Kidney (tissue), 14 donors: ENCODE results near the gene AAGAB. TPM values are rescaled to one million over a fixed set of nuclear protein-coding genes. Genes with fewer than 3 reads are reported as not detected.

Experiments
- DNase-seq, 5 donors: peaks; one replicate each; pipeline ENCODE4 v3.0.0-alpha.2; 2013 to 2020
- FAIRE-seq: peaks from 2 replicates; lab custom pipeline; 2012; peaks lifted over from hg19 to GRCh38; lab: Jason Lieb, UNC
- H3K27ac ChIP-seq, 2 donors: one replicate each; pipeline ENCODE4 v1.7.0; 2013; ENCODE audit warnings: low read depth in 2 of 2, low read length in 2 of 2, inconsistent platforms in 1 of 2
- H3K27me3 ChIP-seq: one replicate; pipeline ENCODE4 v1.7.1; 2013; ENCODE audit warnings: low read length, inconsistent platforms; ENCODE audit not compliant: control insufficient read depth, insufficient read depth
- H3K36me3 ChIP-seq, 3 donors: one replicate each; pipeline versions ENCODE4 v1.7.0 to v1.7.1; 2013; ENCODE audit warnings: low read length in 3 of 3, control low read depth in 1 of 3, inconsistent platforms in 1 of 3; ENCODE audit not compliant: insufficient read depth in 3 of 3, control insufficient read depth in 2 of 3
- H3K4me1 ChIP-seq, 3 donors: one replicate each; pipeline versions ENCODE4 v1.7.0 to v1.7.1; 2013; ENCODE audit warnings: low read length in 3 of 3, inconsistent platforms in 1 of 3, low read depth in 1 of 3; ENCODE audit not compliant: control insufficient read depth in 2 of 3, insufficient read depth in 2 of 3
- H3K4me3 ChIP-seq, 3 donors: one replicate each; pipeline versions ENCODE4 v1.7.0 to v1.8.1; 2013; ENCODE audit warnings: low read length in 3 of 3, control low read depth in 1 of 3, inconsistent platforms in 1 of 3
- H3K9ac ChIP-seq, 3 donors: one replicate each; pipeline versions ENCODE4 v1.7.0 to v1.7.1; 2013; ENCODE audit warnings: low read length in 3 of 3, control low read depth in 1 of 3, inconsistent platforms in 1 of 3
- H3K9me3 ChIP-seq, 3 donors: one replicate each; pipeline versions ENCODE4 v1.7.0 to v1.7.1; 2013; ENCODE audit warnings: low read length in 3 of 3, control low read depth in 1 of 3, inconsistent platforms in 1 of 3; ENCODE audit not compliant: control insufficient read depth in 2 of 3, insufficient read depth in 1 of 3
- intact Hi-C: fragments of 100-400 bp; cut with DNase I; formaldehyde crosslinking; loops from one replicate; pipeline ENCODE4 v1.11.1; 2022
- polyA plus RNA-seq: library from polyadenylated mRNA; stranded (reverse); fragments of 350-450 nt; fragmentation: Illumina TruSeq; extraction: RNeasy Lipid Tissue Mini Kit (QIAGEN cat#74804); gene quantifications from one replicate; pipeline ENCODE4 v1.2.3, GENCODE V29; 2014; ENCODE audit warnings: low read depth, low replicate concordance; ENCODE audit not compliant: insufficient read depth
- total RNA-seq: library from RNA; stranded (reverse); fragmentation: NEBNext Ultra II Directional; extraction: Animal tissue kit (Norgen Biotek cat#: 25700); gene quantifications from one replicate; pipeline ENCODE4 v1.2.1, GENCODE V29; 2021
- TF ChIP-seq, protein P1 (sequence below): IDR thresholded peaks from 3 replicates; pipeline ENCODE4 v1.5.1; 2012; ENCODE audit warnings: mild to moderate bottlenecking, moderate library complexity, borderline replicate concordance; ENCODE audit not compliant: insufficient read depth; ENCODE audit errors: extremely low read depth
- donor health status: control.
- donor health status: control.
- donor health status: control.
- donor health status: control.
- donor health status: control.
- donor health status: DM: yes; HTN: yes; CAD: no.
- donor health status: Normal renal cell carcinoma (clear cell type).

The AAGAB gene
- total and polyA plus RNA-seq, 2 donors from 2014 or later = 40.7 to 44.0 TPM

DNA sequence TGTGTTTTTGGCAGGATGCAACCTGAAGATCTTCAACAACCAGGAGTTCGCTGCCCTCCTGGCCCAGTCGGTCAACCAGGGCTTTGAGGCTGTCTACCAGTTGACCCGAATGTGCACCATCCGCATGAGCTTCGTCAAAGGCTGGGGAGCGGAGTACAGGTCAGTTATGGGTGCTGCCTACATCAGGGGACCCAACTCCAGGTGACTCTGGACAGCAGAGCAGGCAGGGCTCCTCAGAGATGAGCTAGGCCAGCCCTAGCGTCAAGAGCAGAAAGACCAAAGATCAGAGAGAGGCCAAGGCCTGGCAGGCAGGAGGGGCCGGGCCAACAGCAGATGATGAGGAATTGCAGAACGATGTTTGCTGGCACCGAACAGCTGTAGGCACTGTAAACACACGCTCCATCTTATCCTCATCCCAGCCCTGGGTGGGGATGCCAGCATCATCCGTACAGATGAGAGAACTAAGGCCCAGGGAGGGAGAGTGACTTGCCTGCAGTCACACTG is 67.1 kb downstream of the AAGAB start:
- peaks cover 2 to 69% (median 26%) of the 10 kb centered on the region in 3 donors for H3K36me3 ChIP-seq

DNA sequence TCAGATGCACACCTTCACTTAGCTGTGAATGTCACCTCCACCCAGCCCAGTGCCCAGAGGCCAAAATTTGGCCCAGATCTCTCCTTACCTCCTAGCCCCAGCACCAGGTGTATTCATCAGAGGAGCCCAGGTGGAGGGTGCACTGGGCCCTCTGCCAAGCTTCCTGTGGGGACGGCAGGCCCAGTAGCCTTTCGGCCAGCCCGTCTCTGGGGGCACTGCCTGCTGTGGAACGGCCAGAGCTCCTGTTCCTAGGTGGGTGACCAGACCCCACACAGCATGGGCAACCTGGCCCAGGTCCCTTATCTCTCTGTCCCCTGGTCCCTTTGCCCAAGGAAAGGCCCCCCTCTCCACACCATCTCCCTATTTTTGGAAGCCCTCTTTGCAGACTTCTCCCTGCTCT is 67.8 kb downstream of the AAGAB start:
- no peak overlapping the region for H3K27ac ChIP-seq
- H3K36me3 ChIP-seq = peaks cover 2 to 68% (median 23%) of the 10 kb centered on the region in 3 donors
- H3K4me3 ChIP-seq = no peak overlapping the region
- peaks cover 0 to 12% (median 10%) of the 10 kb centered on the region in 3 donors for H3K4me1 ChIP-seq
- no peak overlapping the region for H3K9ac ChIP-seq
- DNase-seq (peak in 1 of 5 donors; percentile 32), FAIRE-seq (no peak)
- no peaks in the 10 kb centered on the region for H3K9me3 ChIP-seq
- H3K27me3 ChIP-seq = no peaks in the 10 kb centered on the region
- TF ChIP-seq, protein P1, sequence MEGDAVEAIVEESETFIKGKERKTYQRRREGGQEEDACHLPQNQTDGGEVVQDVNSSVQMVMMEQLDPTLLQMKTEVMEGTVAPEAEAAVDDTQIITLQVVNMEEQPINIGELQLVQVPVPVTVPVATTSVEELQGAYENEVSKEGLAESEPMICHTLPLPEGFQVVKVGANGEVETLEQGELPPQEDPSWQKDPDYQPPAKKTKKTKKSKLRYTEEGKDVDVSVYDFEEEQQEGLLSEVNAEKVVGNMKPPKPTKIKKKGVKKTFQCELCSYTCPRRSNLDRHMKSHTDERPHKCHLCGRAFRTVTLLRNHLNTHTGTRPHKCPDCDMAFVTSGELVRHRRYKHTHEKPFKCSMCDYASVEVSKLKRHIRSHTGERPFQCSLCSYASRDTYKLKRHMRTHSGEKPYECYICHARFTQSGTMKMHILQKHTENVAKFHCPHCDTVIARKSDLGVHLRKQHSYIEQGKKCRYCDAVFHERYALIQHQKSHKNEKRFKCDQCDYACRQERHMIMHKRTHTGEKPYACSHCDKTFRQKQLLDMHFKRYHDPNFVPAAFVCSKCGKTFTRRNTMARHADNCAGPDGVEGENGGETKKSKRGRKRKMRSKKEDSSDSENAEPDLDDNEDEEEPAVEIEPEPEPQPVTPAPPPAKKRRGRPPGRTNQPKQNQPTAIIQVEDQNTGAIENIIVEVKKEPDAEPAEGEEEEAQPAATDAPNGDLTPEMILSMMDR = no peak
- intact Hi-C loops = no loop called here

More for the DNA sequence above, 67.1 kb downstream of the AAGAB start:
- intact Hi-C loops = no loop called here
- TF ChIP-seq, protein P1 = no peak
- Histone ChIP-seq H3K27me3 (no peaks in the 10 kb centered on the region), H3K9me3 (no peaks in the 10 kb centered on the region), H3K4me1 (peaks cover 0 to 12% (median 10%) of the 10 kb centered on the region in 3 donors), H3K9ac (no peak overlapping the region), H3K4me3 (no peak overlapping the region), H3K27ac (no peak overlapping the region)
- FAIRE-seq (no peak), DNase-seq (peak in 1 of 5 donors; percentile 20)

DNA sequence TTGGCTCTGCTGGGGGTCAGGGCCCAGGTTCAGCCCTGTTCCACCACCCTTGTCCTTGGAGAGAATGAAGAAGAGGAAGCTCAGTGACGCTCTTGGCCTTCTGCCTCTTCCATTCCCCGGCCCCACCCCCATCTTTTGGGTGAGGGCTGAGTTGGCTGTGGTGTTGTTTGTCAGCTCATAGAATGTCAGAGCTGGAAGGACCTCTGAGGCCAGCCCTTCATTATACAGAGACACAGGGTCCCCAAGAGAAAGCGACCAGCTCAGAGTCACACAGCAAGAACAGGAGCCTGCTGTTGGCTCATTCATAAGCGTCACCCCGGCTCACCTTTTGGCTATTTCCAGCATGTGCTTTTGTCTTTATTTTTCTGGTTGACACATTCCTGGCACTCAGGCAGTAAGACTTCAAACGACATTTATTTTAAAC is 68.2 kb downstream of the AAGAB start:
- Histone ChIP-seq H3K9me3 (no peaks in the 10 kb centered on the region), H3K4me3 (no peak overlapping the region), H3K4me1 (peaks cover 0 to 12% (median 10%) of the 10 kb centered on the region in 3 donors), H3K27me3 (no peaks in the 10 kb centered on the region), H3K27ac (no peak overlapping the region), H3K9ac (no peak overlapping the region), H3K36me3 (peaks cover 2 to 63% (median 22%) of the 10 kb centered on the region in 3 donors)
- DNase-seq (peak in 2 of 5 donors; percentile 26 to 39), FAIRE-seq (no peak)
- TF ChIP-seq, protein P1 = no peak
- intact Hi-C loops = no loop called here
